HG02852 (cell line): ENCODE measurements around the gene MAPKAP1.

ENCODE experiments used
- ATAC-seq: cut with Tn5 transposase; IDR thresholded peaks from one replicate; pipeline ENCODE4 v1.9.1; 2021; ENCODE audit warnings: mild to moderate bottlenecking, moderate library complexity; ENCODE audit not compliant: unreplicated experiment

The MAPKAP1 gene

GRCh38 chr9:125517577-125517976 lies 189.4 kb downstream of the MAPKAP1 start:
- no peak for ATAC-seq

DNA sequence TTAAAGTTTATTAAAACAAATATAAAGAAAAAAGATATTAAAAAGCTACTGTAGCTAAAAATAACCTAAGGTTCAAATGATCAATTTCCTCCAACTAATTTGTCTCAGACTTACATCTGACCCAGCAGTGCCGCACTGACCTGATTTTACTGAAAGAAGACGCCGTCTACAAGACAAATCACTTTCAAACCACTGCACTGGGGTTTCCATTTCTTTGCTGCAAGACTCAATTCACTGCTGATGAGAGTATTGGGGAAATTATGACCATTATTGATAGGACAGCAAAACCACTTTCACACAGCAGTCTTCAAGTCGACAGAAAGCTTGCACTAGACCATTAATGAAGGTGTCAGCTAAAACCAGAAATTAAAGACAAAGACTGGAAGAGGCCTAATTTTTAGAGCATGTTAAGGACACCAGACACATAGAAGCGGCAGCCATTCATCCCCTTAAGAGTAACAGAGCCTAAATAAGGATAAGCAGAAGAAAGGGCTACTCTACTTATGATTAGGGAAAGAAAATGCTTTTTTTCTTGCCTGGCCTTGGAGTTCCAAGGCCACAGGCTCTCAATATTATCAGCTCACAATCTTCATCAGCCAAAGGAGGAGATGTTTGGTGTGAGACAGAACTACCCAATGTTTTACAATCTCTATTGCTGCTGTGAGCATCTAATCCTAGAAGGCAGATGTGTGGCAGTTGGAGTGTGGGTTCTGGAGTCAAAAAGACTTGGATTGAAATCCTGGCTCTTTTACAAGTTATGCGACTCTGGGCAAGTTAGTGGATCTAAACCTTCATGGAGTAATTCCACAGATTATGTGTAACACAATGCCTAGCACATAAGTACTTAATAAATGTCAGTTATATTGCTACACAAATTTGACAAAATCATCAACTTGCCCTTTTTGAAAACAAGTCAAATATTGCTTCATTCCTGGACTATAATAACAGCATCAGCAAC lies 190.7 kb downstream of the MAPKAP1 start:
- no peak for ATAC-seq

- ATAC-seq, result no peak
Observed at GRCh38 chr9:125515281-125515680, 191.7 kb downstream of the MAPKAP1 start.

GRCh38 chr9:125514468-125514867 lies 192.5 kb downstream of the MAPKAP1 start:
- ATAC-seq, result no peak

DNA sequence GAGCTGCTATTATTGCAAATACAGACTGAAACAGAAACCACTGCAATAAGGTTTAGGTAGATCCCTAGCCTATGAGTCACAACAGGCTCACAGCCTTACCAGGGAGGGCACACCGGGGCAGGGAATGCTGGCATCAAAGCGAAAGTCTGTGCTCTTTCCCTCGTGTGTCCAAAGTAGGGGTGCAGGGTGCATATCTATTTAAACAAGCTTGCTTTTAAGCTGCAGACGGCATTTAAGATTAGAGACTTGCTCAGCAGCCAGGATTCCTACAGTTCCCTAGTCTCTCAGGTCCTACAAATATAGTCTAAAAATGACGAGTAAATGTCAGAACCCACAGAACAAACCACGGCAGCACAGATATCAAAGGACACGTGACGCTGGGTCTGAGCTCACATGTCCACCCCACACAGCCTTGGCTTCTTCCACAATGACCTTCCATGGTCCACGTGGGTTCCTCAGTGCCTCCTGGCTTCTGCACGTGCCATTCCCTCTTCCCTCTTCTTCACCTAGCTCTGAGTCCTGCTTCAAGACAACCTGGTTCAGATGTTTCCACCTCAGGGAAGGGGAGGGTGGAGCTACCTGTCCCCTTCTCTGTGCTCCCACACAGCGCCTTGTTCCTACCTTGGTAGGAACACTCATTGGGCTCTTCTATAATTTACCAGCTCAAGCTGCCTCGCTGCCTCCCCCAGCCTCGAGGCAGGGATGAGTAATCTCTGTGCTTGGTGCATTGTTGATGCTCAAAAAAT lies 193.2 kb downstream of the MAPKAP1 start:
- peak; percentile 95 for ATAC-seq

DNA sequence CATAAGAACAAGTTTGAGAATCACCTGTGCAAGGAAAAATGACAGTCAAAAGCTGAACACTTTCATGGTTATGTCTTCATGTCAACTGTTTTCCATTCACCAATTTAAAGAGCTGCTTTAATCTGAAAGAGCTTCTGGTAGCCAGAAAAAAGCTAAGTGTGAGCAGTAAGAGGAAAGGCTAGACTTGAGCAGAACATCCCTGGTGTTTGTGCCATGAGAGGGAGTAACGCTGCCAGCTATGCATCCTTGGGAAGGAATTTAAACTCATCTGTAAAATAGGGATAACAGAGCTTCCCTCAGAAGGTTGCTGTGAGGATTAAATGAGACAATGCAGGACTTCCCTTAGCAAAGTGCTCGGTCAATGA lies 193.7 kb downstream of the MAPKAP1 start:
- ATAC-seq, result no peak

DNA sequence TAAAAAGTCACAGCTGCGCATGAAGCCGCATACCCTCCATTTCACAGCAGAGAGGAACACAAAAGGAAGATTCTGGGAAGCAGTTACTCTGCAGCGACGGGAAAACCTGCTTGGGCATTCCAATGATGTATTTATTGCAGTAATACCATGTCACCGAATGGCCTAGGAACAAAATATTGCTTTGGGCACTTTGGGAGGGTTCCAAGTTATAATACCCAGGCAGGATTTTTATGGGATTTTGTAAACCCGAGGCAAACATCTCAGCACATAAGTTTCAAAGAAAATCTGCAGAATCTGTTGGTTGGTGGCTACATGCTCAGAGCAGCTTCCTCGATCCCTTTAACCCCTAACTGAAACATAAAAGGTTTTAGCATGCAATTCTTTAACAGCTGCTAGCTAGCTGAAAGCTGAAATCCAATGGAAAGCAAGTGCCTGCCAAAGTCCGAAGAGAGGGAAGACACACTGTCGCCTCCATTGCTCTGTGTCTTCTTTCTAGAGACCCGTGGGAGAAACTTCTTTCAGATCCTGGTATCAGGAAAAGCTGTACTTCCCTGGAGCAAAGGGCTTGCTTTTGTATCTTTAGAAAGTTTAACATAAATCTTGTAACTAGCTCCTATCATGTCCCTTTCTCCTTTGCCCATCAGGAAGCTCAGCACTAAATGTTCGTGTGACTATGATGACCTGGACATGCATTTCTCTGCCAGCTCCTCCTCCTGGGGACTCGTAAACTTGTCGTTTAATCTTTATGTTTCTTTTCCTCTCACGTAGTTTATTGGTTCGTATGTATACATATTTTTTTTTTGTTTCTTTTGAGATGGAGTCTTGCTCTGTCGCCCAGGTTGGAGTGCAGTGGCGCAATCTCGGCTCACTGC lies 195.0 kb downstream of the MAPKAP1 start:
- ATAC-seq, result no peak

DNA sequence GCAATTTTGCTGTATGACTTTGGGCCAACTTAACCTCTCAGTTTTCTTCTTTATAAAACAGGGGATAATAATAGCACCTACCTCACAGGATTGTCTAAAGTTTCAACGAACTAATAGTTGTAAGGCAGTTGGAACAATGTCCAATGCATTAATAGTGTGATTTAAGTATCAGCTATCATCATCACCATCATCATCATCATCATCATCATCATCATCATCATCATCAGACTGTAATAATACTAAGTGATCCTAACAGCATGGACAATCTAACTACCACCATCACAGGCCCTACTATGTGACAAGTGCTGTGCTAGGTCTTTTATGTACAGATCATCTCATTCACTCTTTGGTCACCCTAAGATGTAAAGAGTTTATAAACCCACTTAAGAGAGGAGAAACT lies 196.0 kb downstream of the MAPKAP1 start:
- ATAC-seq, result no peak

DNA sequence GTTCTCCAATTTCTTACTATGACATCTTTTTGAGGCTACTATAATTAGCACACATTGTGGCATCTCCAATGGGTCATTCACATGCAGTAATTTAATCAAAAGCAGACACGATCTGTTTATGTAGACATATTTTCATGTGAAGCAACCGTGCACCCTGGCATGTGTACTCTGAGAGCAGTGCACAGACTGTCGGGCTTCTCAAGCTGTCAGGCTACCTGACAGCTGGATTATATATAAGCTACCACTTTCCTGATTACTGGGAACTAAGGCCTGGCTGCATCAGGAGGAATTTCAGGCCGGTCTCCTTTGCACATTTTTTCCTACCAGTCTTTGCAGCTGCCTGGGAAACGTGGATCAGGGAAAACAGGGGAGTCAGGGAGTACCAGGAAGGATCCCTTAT lies 197.5 kb downstream of the MAPKAP1 start:
- no peak for ATAC-seq

DNA sequence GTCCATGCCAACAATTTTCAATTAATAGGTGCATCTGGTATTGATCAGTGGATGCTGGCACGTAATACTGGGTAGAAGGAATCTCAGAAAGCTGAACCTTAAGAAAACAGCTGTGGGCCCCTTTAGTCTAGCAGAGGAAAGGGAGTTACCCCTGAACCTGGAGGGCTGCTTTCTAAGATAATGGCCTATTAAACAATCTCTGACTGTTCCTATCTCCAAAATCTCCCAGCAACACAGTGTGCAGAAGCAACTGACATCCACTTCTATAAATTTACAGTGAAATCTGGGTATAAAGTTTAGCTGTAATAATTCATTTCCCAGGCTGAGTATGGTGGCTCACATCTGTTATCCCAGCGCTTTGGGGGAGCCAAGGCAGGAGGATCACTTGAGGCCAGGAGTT lies 198.8 kb downstream of the MAPKAP1 start:
- ATAC-seq, result no peak

- no peak for ATAC-seq
Observed at GRCh38 chr9:125507226-125507625, 199.8 kb downstream of the MAPKAP1 start.

DNA sequence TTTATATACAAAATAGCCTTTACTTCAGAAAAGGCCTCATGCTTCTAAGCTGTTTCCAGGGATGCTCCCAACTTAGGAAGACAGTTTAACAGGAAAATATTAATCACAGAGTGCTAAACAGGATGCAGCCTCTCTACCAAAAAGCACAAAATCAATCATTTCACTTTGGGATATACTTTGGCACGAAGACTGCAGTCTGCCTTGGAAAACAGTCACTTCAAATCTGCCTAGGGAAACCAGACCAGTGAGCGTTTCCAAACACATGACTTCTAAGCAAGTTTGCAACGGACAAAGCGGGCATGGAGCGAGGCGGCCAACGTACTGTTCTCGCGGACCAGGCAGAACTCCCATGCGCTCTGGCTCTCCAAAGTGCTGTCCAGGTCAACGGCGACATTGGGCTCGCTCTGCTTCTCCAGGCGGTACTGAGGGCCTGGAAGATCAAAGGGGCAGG lies 201.0 kb downstream of the MAPKAP1 start:
- ATAC-seq, result no peak

- ATAC-seq, result no peak
Observed at GRCh38 chr9:125504616-125505015, 202.4 kb downstream of the MAPKAP1 start.

DNA sequence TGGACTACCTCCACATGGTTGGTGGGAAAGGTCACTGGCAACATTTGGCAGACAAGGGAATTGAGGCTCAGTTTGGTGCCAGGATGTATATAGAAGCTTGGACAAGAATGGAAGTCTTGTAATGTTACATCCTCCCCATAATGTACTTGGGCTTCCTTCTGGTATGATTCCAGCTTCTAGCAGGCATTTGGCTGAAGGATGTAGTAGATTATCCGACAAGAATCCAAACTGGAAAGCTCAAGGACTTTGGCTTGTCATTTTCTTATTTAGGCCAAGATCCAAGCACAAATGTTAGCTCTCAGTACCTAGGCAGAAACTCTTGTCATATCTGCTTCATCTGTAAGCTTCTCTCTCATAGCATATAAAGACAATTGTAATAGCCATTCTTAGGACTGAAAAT lies 209.1 kb downstream of the MAPKAP1 start:
- ATAC-seq, result no peak

GRCh38 chr9:125497478-125497877 lies 209.5 kb downstream of the MAPKAP1 start:
- no peak for ATAC-seq

DNA sequence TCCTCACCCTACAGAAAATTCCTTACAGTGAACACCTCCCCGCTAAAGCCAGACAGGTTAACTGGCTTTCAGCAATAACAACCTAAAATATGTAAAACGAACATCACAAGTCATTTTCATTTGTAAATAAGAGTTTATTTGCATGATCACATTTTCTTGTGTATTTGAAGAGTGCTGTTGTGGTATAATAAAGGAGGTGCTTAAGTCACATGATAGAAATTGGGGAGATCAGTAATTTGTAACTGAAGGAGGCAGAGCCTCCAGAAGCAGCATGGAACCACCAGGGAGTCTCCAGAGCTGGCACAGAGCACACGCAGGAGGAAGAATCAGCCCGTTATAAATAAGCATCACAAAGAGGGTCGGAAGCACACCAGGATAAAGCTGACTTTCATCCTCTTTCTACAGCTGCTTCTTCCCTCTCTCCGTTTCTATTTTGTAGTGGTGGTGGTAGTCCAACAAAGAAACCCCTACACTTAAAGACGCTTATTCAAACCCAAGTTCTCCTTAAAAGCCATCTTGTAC lies 210.6 kb downstream of the MAPKAP1 start:
- ATAC-seq, result no peak

DNA sequence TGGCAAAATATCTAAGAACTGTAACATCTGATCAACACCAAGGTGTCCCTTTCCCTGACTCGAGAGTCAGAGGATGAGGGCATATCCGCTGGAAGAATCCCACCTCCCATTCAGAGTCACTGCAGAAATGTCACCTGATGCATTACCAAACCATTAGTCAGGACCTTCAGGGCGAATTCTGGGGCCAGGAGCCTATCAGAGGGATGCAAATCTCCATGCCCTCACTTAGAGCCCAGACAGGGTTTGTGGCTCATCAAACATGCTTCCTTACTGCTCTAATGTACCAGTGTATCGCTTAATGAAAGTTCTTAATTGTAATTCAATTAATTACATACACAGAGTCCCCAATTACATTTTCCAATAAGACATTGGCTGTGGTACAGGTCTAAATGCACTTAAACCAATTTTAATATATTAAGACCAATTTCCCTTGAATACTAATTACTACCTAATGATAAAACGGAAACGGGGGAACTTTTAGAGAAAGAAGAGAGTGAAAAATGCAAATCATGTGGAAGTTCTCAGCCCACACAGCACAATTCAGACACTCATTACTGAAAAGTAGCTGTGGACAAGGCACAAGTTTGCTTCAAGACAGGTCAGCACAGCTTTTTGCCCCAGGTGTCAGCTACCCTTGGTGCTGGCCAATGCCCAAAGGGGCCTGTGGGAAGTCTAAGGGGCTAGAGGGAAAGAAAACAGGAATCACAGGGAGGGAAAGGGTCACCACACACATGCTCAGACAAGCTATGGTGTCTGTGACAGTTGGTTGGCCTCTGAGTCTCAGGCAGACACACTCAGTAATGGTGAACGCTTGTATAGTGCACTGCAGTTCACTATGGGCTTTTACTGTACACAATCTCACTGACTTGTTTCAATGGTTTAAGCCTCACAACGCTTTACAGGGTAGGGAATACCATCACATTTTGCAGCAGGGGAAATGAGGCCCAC lies 211.6 kb downstream of the MAPKAP1 start:
- ATAC-seq, result peak; percentile 76

GRCh38 chr9:125494653-125494915 lies 212.4 kb downstream of the MAPKAP1 start:
- no peak for ATAC-seq

GRCh38 chr9:125493881-125494652 lies 212.9 kb downstream of the MAPKAP1 start:
- ATAC-seq, result no peak
